Tibial nerve (tissue), 3 donors: Measurements from ENCODE around the gene GPX2.

ENCODE experiments used
- CTCF ChIP-seq, 5 experiments: fragments of 200-600 bp in 3 of 5; fragments of 450-650 bp in 2 of 5; sonication (generic) in 3 of 5; IDR thresholded peaks; one replicate each; pipeline ENCODE4 v1.5.1; 2016 to 2019; ENCODE audit warnings: antibody characterized with exemption in 5 of 5, mild to moderate bottlenecking in 3 of 5, moderate library complexity in 2 of 5
- POLR2A ChIP-seq, 2 donors: fragments of 450-650 bp; IDR thresholded peaks; one replicate each; pipeline ENCODE4 v1.6.1; 2017; ENCODE audit warnings: antibody characterized with exemption in 2 of 2, mild to moderate bottlenecking in 2 of 2, moderate library complexity in 2 of 2

- TF ChIP-seq CTCF (IDR thresholded peaks at IDR 0.05): no peak
- no peak for TF ChIP-seq POLR2A (IDR thresholded peaks at IDR 0.05)
These were observed 12.8 kb upstream of the GPX2 start for GRCh38 chr14:64955297-64955696.
